Astrocyte of the cerebellum (primary cell): ENCODE data around the gene TMEM181.

Experiments used
- DNase-seq: peaks from one replicate; pipeline ENCODE4 v3.0.0-alpha.2; 2011; ENCODE audit warnings: low read depth
- H3K4me3 ChIP-seq: 2 replicates; pipeline ENCODE4 v1.5.1; 2011; ENCODE audit warnings: mild to moderate bottlenecking, low read depth, low read length, moderate library complexity
- in situ Hi-C: cut with HindIII; loops from 2 replicates; pipeline ENCODE4 v1.10.0; 2017; ENCODE audit warnings: low sequenced_read_pairs
- TF ChIP-seq, protein P1 (sequence below): IDR thresholded peaks from 2 replicates; pipeline ENCODE4 v1.5.1; 2012; ENCODE audit warnings: low read length, low read depth, moderate library complexity, mild to moderate bottlenecking; ENCODE audit errors: missing control alignments

Gene TMEM181

DNA sequence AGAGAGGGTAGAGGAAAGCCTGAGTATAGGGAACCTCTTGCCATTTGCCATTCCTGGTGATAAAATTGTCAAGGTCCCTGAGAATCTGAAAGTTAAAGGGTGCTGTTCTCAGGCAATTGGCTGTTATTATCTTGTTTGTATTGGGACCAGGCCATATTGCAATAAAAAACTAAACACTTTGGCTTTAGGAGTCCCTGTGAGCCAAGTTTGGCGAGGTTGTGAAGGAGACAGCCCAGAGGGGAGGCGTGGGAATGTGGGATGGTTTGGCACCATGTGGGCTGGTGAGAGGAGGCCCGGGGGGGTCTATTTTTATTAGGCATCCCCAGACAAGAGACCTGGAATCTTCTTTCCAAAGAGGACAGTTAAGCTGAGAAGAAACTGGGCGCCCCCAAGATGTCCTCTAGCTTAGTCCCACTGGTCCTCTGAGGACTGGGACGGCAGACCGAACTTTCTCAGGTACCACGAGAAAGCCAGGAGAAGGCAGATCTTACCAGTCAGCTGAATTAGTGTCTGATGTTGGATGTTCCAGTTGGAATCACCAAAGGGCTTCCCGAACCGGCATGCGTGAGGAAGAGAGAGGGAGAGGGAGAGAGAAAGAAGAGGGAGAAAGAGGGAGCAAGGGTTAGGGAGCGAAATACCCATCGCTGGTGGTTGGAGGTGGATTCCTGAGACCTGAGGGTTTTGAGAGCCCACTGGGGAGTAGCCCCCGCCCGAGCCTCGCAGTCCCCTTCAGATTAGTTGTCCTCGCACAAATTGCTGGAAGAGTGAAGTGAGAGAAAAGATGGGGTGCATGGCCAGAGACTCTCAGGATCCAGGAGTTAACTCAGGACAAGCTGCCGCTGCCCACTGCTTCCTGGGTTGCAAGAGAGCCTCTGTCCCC lies 60.3 kb downstream of the TMEM181 start:
- H3K4me3 ChIP-seq = no peak overlapping the region
- TF ChIP-seq, protein P1, sequence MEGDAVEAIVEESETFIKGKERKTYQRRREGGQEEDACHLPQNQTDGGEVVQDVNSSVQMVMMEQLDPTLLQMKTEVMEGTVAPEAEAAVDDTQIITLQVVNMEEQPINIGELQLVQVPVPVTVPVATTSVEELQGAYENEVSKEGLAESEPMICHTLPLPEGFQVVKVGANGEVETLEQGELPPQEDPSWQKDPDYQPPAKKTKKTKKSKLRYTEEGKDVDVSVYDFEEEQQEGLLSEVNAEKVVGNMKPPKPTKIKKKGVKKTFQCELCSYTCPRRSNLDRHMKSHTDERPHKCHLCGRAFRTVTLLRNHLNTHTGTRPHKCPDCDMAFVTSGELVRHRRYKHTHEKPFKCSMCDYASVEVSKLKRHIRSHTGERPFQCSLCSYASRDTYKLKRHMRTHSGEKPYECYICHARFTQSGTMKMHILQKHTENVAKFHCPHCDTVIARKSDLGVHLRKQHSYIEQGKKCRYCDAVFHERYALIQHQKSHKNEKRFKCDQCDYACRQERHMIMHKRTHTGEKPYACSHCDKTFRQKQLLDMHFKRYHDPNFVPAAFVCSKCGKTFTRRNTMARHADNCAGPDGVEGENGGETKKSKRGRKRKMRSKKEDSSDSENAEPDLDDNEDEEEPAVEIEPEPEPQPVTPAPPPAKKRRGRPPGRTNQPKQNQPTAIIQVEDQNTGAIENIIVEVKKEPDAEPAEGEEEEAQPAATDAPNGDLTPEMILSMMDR = no peak
- no peak for DNase-seq
- in situ Hi-C loops = no loop called here

DNA sequence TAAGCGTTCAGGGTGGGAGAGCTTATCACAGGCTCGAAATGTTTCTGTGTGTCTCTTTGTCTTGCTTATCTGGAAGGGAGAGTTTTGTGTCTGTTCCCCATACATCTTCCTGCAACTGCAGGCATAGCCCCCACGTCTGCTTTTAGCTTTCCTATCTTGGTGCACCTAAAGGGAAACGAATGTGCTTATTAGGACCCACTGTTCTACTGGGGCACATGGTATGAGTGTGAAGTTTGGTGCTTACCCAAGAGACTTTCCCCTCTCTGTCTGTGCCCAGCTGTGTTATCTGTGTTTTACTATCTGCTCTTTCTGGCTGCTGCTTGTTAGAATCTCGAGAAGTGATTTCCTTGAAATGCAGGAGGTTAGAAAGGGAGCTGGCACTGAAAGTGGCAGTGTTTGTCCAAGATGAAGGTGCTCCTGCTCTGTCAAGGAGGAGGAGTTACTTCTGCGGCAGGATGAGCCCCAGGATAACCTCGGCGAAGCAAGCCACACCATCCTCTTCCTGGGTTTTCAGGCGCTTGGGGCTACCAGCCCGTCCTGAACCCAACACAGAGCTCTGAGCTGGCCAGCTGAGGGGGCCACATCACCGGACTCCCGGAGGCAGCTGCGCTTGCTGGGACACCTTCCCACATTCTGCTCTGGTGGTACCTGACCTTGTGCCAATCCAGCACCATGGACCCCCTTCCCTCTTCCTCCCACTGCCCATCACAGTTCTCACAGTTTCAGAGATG lies 61.2 kb downstream of the TMEM181 start:
- in situ Hi-C loops = no loop called here
- DNase-seq = no peak
- TF ChIP-seq, protein P1 = no peak
- no peak overlapping the region for H3K4me3 ChIP-seq

DNA sequence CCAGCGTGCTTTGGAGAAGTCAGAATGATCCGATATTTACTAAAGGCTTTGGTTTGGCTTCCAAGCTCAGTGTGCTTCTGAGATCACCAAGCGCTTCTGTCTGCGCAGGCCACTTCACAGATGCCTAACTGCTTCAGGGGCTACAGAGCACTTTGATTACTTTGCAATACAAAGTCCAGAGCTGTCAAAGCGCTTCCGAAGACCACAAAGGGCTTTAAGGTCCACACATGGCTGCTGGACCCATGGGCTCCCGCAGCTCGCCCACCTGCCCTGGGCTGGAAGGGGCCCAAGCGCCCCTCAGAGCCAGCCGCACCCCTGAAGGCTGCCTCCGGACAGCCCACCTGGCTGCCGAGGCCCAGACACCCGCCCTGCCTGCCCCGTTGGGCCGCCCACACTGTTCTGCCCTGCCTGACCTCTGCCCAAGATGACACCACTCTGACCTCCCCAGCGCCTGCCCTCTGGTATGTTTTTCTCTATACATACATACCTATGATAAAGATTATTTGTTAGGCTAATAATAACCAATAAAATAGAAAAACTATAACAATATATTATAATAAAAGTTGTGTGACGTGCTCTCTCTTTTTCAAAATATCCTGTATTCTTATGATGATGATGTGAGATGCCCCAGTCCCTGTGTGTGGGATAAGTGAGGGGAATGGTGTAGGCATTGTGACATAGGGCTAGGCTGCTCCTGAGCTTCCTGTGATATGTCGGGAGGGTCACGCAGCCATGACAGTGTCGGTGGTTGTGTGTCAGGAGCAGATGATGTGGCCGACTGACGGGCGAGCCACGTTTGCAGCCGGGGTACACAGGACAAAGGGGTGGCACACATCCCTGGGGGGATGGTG lies 62.0 kb downstream of the TMEM181 start:
- no peak for DNase-seq
- TF ChIP-seq, protein P1 = no peak
- in situ Hi-C loops = no loop called here
- no peak overlapping the region for H3K4me3 ChIP-seq

DNA sequence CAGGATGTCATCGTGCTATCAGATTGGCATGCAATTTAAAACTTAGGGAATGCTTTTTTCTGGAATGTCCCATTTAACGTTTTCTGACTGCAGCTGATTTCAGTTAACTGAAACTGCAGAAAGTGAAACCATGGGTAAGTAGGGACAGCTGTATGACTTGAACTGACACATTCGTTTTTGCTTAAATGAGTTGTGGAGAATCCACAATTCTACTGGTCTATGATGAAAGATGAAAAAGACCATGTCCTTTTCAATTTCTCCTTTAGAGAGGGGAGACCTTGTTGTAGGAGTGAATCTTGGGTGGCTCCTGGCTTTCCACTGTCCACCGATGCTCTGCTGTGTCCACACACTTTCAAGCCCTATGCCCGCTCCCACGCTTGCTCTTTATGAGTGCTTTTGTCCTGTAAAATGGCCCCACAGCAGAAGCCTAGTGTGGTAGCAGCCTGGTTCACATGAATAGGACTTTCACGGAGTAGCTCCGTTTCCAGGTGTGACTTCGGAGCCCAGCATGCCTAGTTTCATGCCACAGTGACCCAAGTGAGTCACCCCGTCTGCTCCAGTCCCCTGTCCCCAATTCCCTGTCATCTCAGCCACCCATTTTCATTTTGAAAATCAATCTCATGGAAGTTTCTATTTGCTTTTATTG lies 62.8 kb downstream of the TMEM181 start:
- in situ Hi-C loops = no loop called here
- TF ChIP-seq, protein P1 = no peak
- no peak for DNase-seq
- H3K4me3 ChIP-seq = no peak overlapping the region

DNA sequence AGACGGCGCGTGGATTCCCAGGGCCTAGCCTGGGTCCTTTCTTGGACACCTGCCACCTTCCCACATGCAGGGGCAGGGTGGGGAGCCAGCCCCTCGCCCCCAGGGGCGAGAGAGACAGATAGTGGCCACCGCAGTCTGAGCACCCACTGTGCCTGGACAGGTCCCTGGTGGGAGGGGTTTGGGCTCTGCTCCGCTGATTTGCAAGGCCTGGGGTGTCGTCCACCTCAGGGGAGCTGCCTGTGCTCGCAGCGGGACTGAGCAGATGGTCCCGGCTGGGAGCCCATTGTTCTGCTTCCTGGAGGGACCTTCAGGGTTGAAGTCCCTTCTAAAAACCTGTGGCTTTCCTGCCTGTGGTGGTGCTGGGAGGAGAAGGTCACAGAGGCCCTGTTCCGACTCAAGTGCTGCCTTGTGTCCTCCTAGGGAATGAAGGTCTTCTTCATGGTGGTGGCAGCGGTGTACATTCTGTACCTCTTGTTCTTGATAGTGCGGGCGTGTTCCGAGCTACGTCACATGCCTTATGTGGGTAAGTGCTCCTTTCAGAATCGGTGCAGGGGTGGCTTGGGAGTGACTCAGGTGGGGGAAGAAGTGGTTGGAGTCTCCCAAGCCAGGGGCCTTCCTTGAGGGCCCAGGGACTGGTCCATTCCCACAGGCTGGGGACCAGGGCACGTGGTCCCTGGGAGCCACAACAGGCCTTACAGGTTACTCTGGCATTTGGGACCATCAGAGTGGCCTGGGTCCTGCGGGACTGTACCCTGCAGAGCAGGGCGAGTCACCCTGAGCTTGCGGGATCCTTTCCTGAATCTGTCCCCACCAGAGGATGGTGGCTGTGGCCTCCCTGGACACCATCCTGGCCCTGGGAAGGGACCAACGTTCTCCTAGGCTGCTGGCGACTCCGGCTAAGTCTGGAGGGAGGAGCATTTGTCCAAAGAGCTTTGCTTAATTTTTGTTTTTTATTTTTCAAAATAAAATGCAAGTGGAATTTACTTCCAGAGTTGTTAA lies 65.1 kb downstream of the TMEM181 start:
- TF ChIP-seq, protein P1 = no peak
- no peak for DNase-seq
- in situ Hi-C loops = no loop called here
- H3K4me3 ChIP-seq = no peak overlapping the region
